ENCODE measurements around the gene PPIL4.

Gene PPIL4, protein sequence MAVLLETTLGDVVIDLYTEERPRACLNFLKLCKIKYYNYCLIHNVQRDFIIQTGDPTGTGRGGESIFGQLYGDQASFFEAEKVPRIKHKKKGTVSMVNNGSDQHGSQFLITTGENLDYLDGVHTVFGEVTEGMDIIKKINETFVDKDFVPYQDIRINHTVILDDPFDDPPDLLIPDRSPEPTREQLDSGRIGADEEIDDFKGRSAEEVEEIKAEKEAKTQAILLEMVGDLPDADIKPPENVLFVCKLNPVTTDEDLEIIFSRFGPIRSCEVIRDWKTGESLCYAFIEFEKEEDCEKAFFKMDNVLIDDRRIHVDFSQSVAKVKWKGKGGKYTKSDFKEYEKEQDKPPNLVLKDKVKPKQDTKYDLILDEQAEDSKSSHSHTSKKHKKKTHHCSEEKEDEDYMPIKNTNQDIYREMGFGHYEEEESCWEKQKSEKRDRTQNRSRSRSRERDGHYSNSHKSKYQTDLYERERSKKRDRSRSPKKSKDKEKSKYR

DNA sequence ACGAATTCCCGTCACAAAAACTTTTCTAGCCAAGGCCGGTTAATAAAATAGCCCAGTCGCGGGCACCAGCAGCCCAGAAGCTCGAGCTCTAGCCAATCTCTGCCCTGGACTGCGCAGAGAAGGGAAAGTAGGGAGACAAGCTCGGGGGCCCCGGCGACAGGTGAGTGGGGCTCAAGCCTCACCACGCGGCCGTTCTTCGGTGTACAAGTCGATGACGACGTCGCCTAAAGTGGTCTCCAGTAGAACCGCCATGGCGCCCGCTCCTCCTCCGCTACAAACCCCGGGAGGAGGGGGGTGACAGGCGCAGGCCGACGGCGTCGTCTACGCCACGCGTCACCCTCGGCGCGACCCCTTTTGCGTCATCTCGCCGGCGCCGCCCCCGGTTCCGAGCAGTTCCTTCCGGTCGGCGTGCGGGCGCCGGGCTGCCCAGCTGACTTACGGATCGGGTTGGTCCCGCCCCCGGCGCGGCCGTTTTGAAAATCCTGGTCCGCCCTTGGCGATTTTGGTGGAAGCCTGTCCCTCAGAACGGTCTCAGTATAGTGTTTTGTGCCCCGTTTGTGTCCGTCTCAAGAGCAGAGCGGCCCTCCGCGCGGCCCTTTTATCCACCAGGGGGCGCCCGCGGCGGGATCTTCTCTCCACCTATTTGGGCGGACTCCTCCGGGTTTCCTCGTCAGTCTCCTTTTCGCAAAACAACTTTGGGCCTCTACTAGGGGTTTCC lies at the start of gene PPIL4:
Gene PPIL4, minus strand, starts transcription at position 290 of the 718 bp plus-strand sequence. Its CDS starts 38 bp downstream, at position 252.
- TF ChIP-seq CTCF (conservative IDR thresholded peaks at IDR 0.05; ENCODE audit: control insufficient read depth, insufficient read depth, low read depth, low read length): peak; percentile 69
- H3K4me3 ChIP-seq (ENCODE audit: control insufficient read depth, low read depth, low read length): peak within 1 kb of the TSS; percentile 90
- DNase-seq (ENCODE audit: low read depth): peak; percentile 92

DNA sequence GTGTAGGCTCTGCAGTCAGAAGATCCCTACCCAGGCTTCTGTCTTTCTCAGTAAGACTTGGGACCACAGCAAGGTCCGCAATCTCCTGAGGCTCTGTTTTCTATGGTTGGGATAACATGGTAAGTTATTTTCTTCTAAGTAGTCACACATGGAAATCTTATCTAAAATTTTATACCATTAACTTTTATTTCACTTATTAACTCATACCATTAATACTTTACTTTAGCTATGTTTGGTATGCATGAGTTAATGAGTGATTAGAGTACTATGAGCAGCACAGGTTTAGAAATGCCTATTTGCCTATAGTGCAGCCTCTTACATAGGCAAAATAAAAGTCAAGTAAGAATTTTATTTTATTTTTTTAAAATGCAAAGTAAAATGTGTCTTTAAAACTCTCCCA lies 47.6 kb upstream of the PPIL4 start:
- DNase-seq (ENCODE audit: low read depth): no peak
- H3K4me3 ChIP-seq (ENCODE audit: control insufficient read depth, low read depth, low read length): no peak overlapping the region
- no peak for TF ChIP-seq CTCF (conservative IDR thresholded peaks at IDR 0.05; ENCODE audit: control insufficient read depth, insufficient read depth, low read depth, low read length)

DNA sequence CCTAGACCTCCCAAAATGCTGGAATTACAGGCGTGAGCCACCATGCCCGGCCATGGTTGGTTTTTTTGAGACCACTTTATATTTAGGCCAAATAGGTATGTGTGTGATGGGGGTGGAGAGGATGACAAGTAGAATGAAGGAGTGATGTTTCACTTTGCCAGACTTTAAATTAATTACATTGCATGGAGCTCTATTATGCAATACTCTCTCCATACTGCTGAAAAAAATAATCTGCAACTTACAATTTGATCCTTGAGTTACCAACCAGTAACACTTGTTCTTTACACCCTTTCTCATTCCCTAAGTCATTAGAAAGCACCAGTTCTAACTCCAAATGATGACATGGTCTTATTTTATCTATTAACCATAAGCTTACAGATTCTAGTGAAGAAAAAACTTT lies 47.1 kb upstream of the PPIL4 start:
- no peak for TF ChIP-seq CTCF (conservative IDR thresholded peaks at IDR 0.05; ENCODE audit: control insufficient read depth, insufficient read depth, low read depth, low read length)
- no peak overlapping the region for H3K4me3 ChIP-seq (ENCODE audit: control insufficient read depth, low read depth, low read length)
- no peak for DNase-seq (ENCODE audit: low read depth)

- no peak overlapping the region for H3K4me3 ChIP-seq (ENCODE audit: control insufficient read depth, low read depth, low read length)
- no peak for TF ChIP-seq CTCF (conservative IDR thresholded peaks at IDR 0.05; ENCODE audit: control insufficient read depth, insufficient read depth, low read depth, low read length)
Observed at GRCh38 chr6:149586149-149586548, 40.3 kb upstream of the PPIL4 start.

GRCh38 chr6:149581349-149581748 lies 35.5 kb upstream of the PPIL4 start:
- DNase-seq (ENCODE audit: low read depth): no peak
- TF ChIP-seq CTCF (conservative IDR thresholded peaks at IDR 0.05; ENCODE audit: control insufficient read depth, insufficient read depth, low read depth, low read length): no peak
- H3K4me3 ChIP-seq (ENCODE audit: control insufficient read depth, low read depth, low read length): no peak overlapping the region

More at GRCh38 chr6:149586149-149586548, 40.3 kb upstream of the PPIL4 start:
- no peak for DNase-seq (ENCODE audit: low read depth)

DNA sequence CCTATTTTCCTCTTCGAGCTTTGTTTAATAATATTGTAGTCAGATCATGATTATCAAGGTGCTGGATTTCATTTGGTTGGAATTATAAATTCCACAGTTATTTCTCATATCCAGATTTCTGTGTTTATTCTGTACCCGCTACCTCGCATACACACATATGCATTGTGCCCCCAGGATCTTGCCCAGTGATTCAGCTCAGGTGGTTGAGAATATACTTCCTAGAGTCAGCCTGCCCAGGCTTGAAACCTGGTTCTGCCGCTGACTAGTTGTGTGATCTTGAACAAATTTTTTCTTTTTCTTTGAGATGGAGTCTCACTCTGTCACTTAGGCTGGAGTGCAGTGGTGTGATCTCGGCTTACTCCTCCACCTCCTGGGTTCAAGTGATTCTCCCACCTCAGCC lies 35.0 kb upstream of the PPIL4 start:
- no peak for TF ChIP-seq CTCF (conservative IDR thresholded peaks at IDR 0.05; ENCODE audit: control insufficient read depth, insufficient read depth, low read depth, low read length)
- no peak for DNase-seq (ENCODE audit: low read depth)

More for the DNA sequence above, 35.0 kb upstream of the PPIL4 start:
- H3K4me3 ChIP-seq (ENCODE audit: control insufficient read depth, low read depth, low read length): no peak overlapping the region

All from fibroblast of mammary gland (primary cell).